Suprapubic skin (tissue), 4 donors: ENCODE measurements around the gene TTC24.

Experiments
- EP300 ChIP-seq: sonication (generic); formaldehyde crosslinking; IDR thresholded peaks from one replicate; pipeline ENCODE4 v1.6.1; 2017; ENCODE audit warnings: antibody characterized with exemption
- POLR2A ChIP-seq, 2 donors: fragments of 450-650 bp; IDR thresholded peaks; one replicate each; pipeline ENCODE4 v1.6.1; 2017; ENCODE audit warnings: antibody characterized with exemption in 2 of 2, mild to moderate bottlenecking in 2 of 2, moderate library complexity in 2 of 2
- POLR2AphosphoS5 ChIP-seq, 3 donors: sonication (generic); formaldehyde crosslinking; IDR thresholded peaks; one replicate each; pipeline ENCODE4 v1.6.1; 2017; ENCODE audit warnings: antibody characterized with exemption in 3 of 3
- TF ChIP-seq, protein P1 (sequence below), 2 donors: fragments of 200-600 bp in 1 of 2; fragments of 450-650 bp in 1 of 2; sonication (generic) in 1 of 2; IDR thresholded peaks; one replicate each; pipeline ENCODE4 v1.5.1; 2016 to 2019; ENCODE audit warnings: antibody characterized with exemption in 2 of 2, mild to moderate bottlenecking in 1 of 2, moderate library complexity in 1 of 2

DNA sequence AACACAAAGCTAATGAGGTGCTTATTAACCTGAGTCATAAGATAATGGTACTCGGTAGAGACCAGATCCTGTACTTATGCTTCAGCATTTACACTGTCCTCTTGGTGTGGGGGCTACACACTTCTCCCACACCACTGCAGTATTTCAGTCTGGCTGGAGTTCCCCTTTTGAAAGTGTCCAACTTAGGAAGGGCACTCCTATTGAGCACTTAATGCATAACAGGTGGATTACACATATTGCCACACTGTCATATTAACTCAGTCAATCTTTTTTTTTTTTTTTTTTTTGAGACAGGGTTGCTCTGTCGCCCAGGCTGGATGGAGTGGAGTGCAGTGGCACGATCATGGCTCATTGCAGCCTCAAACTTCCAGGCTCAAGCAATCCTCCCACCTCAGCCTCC, 20.3 kb downstream of the TTC24 start:
- TF ChIP-seq, protein P1, sequence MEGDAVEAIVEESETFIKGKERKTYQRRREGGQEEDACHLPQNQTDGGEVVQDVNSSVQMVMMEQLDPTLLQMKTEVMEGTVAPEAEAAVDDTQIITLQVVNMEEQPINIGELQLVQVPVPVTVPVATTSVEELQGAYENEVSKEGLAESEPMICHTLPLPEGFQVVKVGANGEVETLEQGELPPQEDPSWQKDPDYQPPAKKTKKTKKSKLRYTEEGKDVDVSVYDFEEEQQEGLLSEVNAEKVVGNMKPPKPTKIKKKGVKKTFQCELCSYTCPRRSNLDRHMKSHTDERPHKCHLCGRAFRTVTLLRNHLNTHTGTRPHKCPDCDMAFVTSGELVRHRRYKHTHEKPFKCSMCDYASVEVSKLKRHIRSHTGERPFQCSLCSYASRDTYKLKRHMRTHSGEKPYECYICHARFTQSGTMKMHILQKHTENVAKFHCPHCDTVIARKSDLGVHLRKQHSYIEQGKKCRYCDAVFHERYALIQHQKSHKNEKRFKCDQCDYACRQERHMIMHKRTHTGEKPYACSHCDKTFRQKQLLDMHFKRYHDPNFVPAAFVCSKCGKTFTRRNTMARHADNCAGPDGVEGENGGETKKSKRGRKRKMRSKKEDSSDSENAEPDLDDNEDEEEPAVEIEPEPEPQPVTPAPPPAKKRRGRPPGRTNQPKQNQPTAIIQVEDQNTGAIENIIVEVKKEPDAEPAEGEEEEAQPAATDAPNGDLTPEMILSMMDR (IDR thresholded peaks at IDR 0.05), result no peak
- TF ChIP-seq POLR2AphosphoS5 (IDR thresholded peaks at IDR 0.05), result no peak
- no peak for TF ChIP-seq EP300
- no peak for TF ChIP-seq POLR2A (IDR thresholded peaks at IDR 0.05)
